HS-27A (cell line): Measurements from ENCODE around the gene AVPR1A.
"Not testable (repeated sequence)": the region's sequence is repeated elsewhere in the genome, so short reads cannot be mapped to it uniquely, and the experiment has no call there.

Experiments used
- DNase-seq: peaks from one replicate; pipeline ENCODE4 v3.0.0-alpha.2; 2012; ENCODE audit warnings: low read depth, missing footprints

AVPR1A gene

GRCh38 chr12:63150713-63151622 is at the start of gene AVPR1A:
Gene AVPR1A (minus strand): TSS chr12:63151201. CDS start chr12:63150836, 365 bp downstream.
- no peak for DNase-seq

- DNase-seq = no peak
Observed at GRCh38 chr12:63196168-63196567, 45.2 kb upstream of the AVPR1A start.

GRCh38 chr12:63179224-63179623 is 28.2 kb upstream of the AVPR1A start:
- no peak for DNase-seq

GRCh38 chr12:63170321-63170720 is 19.3 kb upstream of the AVPR1A start:
- DNase-seq = no peak

- DNase-seq = not testable (repeated sequence)
Observed at GRCh38 chr12:63167741-63168140, 16.7 kb upstream of the AVPR1A start.

- no peak for DNase-seq
Observed at GRCh38 chr12:63164911-63165310, 13.9 kb upstream of the AVPR1A start.

GRCh38 chr12:63163541-63163940 is 12.5 kb upstream of the AVPR1A start:
- no peak for DNase-seq

- DNase-seq = no peak
Observed at GRCh38 chr12:63155375-63155774, 4.4 kb upstream of the AVPR1A start.

GRCh38 chr12:63154560-63154959 is 3.6 kb upstream of the AVPR1A start:
- no peak for DNase-seq

- no peak for DNase-seq
Observed at GRCh38 chr12:63152321-63152700, 1.3 kb upstream of the AVPR1A start.

GRCh38 chr12:63151623-63152320 is 771 bp upstream of the AVPR1A start:
- no peak for DNase-seq

- no peak for DNase-seq
Observed at GRCh38 chr12:63149909-63150712, 890 bp downstream of the AVPR1A start.

GRCh38 chr12:63144556-63144955 is 6.4 kb downstream of the AVPR1A start:
- DNase-seq = no peak

GRCh38 chr12:63138488-63138887 is 12.5 kb downstream of the AVPR1A start:
- DNase-seq = no peak

GRCh38 chr12:63133981-63134380 is 17.0 kb downstream of the AVPR1A start:
- no peak for DNase-seq

- DNase-seq = no peak
Observed at GRCh38 chr12:63132201-63132600, 18.8 kb downstream of the AVPR1A start.

GRCh38 chr12:63129927-63130326 is 21.1 kb downstream of the AVPR1A start:
- DNase-seq = no peak

- no peak for DNase-seq
Observed at GRCh38 chr12:63124778-63125177, 26.2 kb downstream of the AVPR1A start.

GRCh38 chr12:63103494-63104131 is 47.4 kb downstream of the AVPR1A start:
- DNase-seq = no peak

GRCh38 chr12:63101920-63102319 is 49.1 kb downstream of the AVPR1A start:
- no peak for DNase-seq

GRCh38 chr12:63098851-63099250 is 52.1 kb downstream of the AVPR1A start:
- no peak for DNase-seq
